HG03196 (cell line): ENCODE data around the gene SERPINB13.

ENCODE experiments used
- ATAC-seq: cut with Tn5 transposase; IDR thresholded peaks from one replicate; pipeline ENCODE4 v1.9.1; 2021; ENCODE audit not compliant: unreplicated experiment

Gene SERPINB13, protein sequence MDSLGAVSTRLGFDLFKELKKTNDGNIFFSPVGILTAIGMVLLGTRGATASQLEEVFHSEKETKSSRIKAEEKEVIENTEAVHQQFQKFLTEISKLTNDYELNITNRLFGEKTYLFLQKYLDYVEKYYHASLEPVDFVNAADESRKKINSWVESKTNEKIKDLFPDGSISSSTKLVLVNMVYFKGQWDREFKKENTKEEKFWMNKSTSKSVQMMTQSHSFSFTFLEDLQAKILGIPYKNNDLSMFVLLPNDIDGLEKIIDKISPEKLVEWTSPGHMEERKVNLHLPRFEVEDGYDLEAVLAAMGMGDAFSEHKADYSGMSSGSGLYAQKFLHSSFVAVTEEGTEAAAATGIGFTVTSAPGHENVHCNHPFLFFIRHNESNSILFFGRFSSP

DNA sequence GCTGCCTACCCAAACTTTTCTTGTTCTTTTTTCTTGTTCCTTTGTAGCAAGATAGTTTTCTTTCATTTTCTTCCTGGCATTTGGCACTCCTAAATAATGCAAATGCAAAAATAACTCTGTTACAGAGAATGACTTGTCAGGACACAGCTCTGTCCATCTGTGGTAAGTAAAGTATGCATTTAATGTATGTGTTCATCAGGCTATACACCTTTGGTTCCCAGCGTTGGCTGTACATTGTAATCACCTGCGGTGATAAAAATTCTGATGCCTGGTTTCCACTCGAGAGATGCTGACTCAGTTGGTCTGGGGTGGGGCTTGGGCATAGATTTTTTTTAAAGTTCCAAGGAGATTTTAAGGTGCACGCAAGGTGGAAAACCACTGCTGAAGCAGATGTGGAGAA is at the start of gene SERPINB13:
TSS of gene SERPINB13 (plus strand) at position 378 of the 400 bp plus-strand sequence. CDS start 1,325 bp downstream, outside the sequence.
- no peak for ATAC-seq

DNA sequence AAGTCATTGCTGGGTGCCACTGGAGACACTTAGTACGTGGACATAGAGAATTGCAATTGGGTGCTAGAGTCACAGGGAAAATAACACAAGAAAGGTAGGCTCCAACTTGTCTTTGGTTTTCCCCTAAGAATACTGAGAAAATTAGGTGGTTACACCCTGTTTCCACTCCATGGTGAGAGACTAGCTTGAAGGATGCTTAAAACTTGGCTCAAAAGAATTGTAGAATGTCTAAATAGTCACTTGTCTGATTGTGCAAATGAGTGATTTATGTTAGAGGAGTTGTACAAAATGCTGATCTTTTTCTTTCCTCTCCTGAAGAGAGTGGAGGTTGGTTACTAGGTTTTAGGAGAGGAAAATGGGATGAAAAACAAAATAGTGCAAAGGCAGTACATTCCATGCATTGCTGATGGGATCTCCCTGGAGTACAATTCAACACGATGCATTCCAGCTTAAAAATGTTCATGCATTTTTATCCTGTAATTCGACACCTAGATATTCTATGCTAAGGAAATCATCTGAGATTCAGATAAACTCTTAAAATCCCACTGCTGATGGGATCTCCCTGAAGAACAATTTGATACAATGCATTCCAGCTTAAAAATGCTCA is 47.1 kb upstream of the SERPINB13 start:
- ATAC-seq: no peak

DNA sequence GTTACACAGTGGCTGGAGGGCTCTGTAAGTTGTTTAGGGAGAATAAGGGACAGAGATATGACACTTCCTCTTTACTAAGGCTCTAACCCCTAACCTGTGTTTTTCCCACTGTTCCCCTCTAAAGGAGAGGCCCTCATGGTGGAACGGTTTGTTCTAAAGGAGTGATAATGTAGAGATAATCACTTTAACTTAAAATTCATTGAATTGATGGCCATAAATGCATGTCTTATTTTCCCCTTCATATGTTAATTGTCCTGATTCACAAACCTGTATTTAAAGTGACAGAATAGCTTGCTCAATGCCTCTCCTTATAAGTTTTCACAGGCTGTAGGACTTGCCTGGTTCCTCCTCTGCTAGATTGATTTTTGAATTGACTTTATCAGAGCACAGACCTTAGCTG is 45.1 kb upstream of the SERPINB13 start, which contains the start of gene SERPINB12:
TSS of gene SERPINB12 (plus strand) at position 301 of the 400 bp plus-strand sequence. CDS start 13,791 bp downstream, outside the sequence.
- no peak for ATAC-seq

DNA sequence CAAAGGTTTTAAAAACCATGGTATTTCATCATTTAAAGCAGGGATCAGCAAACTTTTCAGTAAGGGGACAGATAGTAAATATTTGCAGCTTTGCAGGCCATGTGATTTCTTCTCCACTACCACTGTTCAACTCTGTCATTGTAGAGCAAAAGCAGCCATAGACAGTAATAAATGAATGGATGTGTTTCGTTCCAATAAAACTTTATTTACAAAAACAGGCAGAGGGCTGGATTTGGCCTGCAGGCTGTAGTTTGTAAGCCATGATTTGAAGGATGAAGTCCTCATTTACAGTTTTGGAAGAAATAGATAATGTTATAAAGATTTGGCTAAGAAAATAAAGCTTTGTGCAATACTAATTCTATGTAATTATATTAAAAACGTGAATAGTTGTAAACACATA is 43.1 kb upstream of the SERPINB13 start:
- no peak for ATAC-seq

DNA sequence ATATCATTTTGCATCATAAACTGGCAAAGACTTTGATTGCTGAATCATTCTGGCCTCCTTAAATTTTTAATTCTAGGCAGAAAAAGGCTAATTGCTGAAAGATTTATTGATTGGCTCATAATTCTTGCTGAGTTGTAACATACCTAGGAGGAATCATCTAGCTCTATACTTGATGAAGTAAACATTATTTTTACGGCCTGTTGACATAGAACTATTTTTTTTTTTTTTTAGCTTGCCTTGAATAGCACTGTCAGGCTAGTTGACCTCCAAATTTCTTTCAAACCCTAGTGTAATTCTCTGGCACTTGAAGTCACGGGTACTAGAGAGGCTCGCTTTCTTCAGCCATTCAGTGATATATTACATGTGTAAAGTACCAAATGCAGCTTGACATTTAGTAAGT is 42.1 kb upstream of the SERPINB13 start:
- no peak for ATAC-seq

DNA sequence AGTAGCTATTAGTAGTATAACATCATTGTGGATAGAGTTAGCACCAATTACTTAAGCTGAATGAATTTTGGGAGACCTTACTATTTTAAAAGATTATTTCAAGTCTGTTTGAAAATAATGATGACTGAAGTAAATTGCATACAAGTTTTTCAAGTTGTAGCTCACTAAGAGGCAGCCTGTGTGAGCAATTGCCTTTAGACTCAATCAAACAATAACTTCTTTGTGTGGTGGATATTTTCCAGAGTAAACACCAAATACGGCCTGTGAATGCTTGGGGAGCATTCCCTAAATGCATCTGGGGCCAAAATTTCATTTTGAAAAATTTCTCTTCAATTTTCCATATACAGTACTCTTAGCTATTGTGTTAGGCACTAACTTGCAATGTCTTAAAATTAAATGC is 37.1 kb upstream of the SERPINB13 start:
- no peak for ATAC-seq

DNA sequence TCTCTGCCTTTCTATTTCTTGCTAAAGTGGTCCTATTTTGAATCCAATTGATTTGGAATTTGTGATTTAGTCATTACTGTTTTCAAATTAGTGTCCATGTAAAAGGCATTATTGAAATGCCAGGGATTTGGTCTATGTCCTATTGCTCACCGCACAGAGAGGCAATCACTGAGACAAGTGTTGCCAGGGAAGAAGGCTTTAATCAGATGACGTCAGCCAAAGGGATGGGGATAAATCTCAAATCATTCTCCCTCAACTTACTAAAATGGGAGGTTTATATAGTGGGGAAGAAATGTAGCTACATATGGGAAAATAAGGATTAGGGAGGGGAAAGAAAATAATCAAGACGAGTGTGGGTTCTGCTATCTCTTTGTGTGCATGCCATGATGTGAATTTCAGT is 35.4 kb upstream of the SERPINB13 start:
- ATAC-seq: no peak

DNA sequence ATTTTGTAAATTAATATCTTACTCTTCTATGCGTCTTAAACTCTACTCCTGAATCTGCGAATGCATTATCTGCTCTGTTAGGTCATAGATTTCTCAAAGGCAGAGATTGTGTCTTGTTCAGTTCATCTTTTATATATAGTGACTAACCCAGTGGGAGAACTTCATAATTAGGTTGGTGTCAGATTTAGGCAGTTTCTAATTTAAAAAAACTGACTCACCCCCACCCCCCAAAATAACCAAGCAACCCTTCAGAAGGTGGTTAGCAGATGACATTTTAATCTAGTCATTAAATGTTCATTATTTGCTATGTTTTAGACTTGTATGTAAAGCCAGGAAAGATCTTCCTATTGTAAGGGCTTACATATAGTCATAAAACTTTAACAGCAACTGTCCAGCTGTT is 34.6 kb upstream of the SERPINB13 start:
- ATAC-seq: no peak

DNA sequence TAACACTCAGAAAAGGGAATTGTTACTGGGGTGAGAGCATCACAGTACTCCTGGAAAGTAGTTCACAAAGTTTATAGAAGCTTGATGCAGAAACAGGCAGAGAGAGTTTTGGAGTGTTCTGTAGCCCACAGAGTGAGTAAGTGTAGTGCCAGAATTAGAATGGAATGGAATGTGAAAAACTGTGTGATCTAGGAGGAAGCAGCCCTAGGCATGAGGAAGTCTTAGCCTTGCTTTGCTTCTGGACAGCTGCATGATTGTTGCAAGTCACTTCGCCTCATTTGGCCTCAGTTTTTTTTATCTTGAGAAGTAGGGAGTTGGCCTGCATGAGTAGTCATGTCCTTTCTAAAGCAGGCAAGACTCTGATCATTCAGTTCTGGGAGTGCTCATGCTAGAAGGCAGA is 34.1 kb upstream of the SERPINB13 start:
- ATAC-seq: no peak

DNA sequence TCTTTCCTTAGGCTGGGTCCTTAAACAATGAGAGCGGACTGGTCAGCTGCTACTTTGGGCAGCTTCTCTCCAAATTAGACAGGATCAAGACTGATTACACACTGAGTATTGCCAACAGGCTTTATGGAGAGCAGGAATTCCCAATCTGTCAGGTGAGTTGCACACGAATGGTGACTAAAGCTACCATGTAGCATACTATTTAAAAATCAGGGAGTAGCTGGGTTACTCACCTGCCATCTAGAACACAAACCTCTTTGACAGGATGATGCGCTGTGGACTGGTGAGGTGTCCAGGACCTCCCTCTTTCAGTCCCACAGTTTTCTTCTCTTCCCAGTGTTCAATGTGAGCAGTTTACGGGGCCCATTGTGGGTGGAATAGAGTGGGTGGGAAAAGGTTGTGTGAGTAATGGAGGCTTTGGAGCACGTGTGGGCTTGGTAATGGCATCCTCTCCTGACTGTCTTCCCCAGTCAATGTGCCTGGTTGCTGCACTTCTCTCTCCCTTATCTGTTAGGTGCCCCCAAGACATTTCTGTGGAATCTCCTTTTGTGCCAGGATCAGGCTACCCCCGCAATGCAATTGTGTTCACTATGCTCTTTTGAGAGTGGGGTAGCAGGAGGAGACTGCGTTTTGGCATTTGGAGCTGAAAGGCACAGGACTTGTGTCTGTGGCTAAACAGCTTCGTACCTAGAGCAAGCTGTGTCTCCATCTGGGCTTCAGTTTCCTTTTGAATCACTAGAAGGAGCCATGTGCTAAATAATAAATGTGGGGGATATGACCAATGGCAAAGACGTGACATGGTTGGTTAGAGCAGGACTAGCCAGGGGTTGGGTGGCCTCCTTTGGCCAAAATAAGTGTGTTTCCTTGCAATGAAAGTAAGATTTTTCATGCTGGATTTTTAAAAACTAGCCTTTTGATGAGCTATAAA is 27.3 kb upstream of the SERPINB13 start:
- no peak for ATAC-seq

DNA sequence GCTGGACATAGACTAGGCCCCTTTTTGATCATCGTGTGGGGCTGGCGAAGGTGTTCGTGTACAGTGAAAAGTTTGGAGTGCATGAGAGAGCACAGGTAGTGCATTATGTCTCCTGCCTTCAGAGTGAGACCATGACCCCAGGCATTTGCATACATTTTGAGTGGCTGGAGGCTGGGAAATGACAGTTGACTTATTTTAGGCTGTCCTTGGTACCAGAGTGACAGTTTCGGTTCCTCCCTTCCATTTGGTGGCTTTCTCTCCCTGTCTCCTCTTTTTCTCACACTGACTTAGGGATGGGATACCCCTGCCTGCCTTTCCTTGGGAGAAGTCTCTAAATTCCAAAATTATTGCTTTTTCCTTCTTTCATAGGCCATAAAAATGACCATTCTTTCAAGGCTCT is 24.9 kb upstream of the SERPINB13 start:
- ATAC-seq: no peak

DNA sequence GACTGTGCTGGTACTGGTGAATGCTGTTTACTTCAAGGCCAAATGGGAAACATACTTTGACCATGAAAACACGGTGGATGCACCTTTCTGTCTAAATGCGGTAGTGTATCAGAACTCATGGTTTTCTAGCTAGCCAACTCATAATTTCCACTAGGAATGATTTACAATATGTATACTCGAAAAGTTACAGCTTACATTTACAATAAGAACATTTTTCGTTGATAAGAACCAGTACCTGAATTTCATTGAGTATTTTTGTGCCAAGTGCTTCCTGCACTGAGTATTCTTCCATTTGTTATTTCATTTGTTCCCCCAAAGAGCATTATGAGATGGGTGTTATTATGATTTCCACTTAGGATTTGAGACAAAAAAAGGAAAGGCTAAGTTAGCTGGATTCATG is 23.1 kb upstream of the SERPINB13 start:
- no peak for ATAC-seq

DNA sequence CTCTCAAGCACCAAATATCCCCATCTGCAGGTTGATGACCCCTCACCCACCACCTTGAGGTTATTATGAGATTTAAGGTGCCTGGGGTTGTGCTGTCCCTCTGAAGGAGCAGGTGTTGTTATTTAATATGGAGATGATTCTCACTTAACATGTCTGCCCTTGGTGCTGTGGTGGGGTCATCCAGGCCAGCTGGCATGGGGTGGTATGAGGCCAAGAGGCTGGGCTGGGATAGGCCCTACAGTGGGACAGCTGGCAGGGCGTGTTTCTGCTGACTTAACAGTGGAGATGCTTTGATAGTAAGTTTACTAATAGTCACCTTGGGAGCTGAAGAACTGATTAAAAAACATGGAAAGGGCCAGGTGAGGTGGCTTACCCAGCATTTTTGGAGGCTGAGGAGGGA is 22.6 kb upstream of the SERPINB13 start:
- ATAC-seq: no peak

DNA sequence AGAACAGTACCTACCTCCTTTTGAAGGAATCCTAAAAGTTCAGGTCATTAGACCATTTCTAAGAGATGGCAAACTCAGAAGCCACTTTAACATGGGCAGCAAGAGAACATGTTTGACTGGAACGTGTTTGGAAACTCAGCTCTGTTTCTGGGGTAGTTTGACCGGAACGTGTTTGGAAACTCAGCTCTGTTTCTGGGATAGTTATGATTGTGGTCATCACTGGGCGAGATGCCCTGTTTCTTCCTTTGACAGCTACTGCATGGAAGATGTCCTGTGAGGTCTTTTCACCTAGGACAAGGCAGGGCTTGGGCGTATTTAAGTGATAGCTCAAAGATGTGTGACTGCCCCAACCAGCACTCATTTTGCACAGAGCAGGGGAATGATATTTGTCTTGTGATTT is 19.9 kb upstream of the SERPINB13 start:
- no peak for ATAC-seq

DNA sequence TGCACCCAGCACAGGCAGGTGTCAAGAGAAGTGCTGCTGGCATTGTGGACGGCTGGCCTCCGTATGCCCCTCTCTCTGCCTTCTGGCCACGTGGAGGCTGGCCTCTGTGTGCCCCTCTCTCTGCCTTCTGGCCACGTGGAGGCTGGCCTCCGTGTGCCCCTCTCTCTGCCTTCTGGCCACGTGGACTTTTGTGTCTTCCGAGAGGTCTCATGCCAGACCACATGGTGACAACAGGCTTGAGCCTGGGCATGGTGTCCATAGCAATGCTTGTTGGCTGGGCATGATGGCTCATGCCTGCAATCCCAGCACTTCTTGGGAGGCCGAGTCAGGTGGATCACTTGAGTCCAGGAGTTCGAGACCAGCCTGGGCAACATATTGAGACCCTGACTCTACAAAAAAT is 19.3 kb upstream of the SERPINB13 start:
- ATAC-seq: no peak

DNA sequence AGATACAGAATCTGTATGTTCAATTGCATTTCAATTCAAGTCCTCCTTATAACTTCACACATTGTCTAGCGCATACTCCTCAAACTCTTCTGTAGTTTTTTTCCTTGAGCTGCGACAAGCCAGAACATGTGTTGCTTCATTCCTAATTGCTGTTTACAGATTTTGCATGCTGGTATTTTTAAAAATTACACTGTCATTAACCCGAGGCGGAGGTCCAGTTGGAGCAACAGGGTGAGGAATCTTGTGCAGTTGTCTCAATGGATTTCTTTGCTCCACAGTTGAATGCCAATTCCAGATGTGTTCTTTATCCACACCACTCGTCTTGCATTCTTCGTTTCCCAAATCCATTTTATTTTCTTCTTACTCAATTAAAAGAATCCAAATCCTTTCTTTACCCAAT is 16.4 kb upstream of the SERPINB13 start:
- no peak for ATAC-seq

DNA sequence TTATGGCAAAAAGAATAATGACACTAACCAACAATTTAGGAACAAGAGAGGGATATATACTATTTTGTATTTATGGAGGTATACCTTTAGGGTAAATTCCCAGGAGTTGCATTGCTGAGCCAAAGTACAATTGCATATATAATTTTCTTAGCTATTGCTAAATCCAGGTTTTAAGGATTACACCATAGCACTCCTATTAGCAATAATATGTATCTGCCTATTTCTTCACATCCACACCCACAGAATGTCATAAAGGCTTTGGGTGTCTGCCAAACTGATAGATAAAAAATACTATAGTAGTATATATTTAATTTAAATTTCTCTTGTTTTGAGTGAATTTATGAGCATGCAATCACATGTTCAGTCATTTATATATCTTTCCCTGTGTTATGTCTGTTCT is 11.5 kb upstream of the SERPINB13 start:
- ATAC-seq: no peak

DNA sequence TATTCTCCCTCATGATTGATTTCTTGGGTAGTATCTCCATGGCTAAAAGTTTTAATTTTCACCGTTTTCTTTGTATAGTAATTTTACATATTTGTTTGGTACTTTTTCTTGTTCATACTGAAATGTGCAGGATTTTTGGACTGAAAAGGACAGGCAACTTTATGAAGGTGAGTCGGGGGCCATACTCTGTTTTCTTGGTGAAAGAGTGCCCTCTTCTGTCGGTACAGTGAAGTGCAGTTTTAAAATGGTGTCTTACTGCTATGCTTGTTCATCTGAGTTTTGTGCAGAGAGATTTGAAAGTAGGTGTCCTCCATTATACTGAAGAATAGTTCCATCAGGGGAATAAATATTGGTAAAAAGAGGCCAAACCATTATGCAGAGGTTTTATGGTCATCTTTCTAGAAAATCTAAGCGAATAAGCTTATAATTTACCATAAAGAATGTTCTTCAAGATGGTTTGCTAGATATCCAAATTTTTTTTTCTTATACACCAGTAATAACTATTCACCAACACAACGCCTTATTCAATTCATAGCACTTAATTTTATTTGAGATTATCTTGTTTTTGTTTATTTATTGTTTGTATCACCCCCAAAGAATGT is 8.7 kb upstream of the SERPINB13 start:
- ATAC-seq: no peak

DNA sequence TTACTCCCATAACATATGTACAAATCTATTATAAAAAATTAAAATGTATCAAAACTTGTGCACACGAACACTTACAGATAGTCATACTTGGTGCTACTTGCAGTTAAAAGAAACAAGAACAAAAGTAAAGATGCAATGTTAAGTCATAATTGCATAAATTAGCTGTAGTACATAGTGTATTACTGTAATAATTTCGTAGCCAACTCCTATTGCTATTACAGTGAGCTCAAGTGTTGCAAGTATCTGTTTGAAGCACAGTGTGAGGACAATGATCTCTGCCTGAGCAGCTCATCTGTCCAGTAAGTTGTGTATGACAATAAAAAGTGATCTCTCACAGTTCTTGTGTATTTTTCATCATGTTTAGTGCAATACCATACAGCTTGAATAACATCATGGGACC is 7.5 kb upstream of the SERPINB13 start:
- ATAC-seq: no peak

DNA sequence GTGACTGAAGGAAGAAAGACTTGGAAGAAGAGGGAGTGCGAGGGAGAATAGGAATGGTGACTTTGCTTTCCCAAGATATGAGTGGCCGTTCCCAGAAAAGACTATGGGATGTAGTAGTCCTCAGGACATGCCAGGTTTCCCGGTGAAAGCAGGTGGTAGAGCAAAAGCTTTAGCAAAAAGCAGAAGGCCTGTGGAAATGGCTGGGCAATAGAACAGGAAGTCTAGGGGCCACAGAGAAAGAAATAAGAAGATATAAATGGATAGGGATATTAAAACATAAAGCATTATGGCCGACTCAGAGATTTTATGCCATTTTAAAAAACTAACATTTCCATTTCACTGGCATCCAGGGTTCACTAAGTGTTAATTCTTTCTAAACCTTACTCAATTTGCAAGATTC is 1.2 kb upstream of the SERPINB13 start:
- no peak for ATAC-seq

DNA sequence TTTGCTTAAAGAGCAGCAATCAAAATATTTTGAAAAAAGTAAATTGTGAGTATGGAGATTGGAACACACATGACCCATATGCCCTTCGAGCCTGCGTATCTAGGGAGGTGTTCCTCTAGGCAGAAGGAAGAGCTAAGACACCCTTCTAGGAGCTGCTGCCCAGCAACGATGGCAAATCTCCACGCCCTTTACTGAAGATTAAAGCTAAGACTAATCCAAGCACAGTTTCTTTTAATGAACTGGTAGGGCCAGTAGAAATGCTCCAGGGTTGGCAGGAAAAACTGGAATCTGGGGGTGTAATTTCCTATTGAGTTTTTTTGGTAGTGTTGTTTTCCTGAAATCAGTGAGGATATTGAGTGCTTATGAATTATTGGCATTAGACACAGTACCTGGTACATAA is 712 bp upstream of the SERPINB13 start:
- ATAC-seq: no peak
